ENCODE data around the gene CDKN2B-AS1. TPM values are rescaled to one million over a fixed set of nuclear protein-coding genes. Genes with fewer than 3 reads are reported as not detected.

The CDKN2B-AS1 gene
- total and polyA plus RNA-seq, 12 donors = 0.13 to 2.5 (median 0.74) TPM; not detected in 1

- H3K36me3 ChIP-seq (replicated peaks in 1 of 2) = no peaks in the 10 kb centered on the region
- peaks cover 0 to 13% of the 10 kb centered on the region in 2 donors for H3K4me1 ChIP-seq (replicated peaks in 1 of 2)
- intact Hi-C loops (cut with DNase I) = no loop called here
- peaks cover 19% of the 10 kb centered on the region for H3K27me3 ChIP-seq
- H3K27ac ChIP-seq = no peak overlapping the region
- H3K9me3 ChIP-seq (replicated peaks in 1 of 3) = no peaks in the 10 kb centered on the region
- TF ChIP-seq POLR2A (IDR thresholded peaks at IDR 0.05) (no peak), CTCF (IDR thresholded peaks at IDR 0.05) (no peak)
- H3K4me3 ChIP-seq = no peak overlapping the region
- DNase-seq = no peak
- WGBS, 4 donors = 86 to 93% (median 92%) methylated on average over 2 of the region's 2 CpGs
Observed at GRCh38 chr9:21961569-21961968, 33.0 kb upstream of the CDKN2B-AS1 start.

GRCh38 chr9:21964925-21965385 is 29.6 kb upstream of the CDKN2B-AS1 start:
- Histone ChIP-seq H3K36me3 (replicated peaks in 1 of 2) (no peaks in the 10 kb centered on the region), H3K4me1 (replicated peaks in 1 of 2) (peaks cover 0 to 13% of the 10 kb centered on the region in 2 donors), H3K27ac (peak overlapping the region in 1 of 5 donors; percentile 1), H3K27me3 (peaks cover 52% of the 10 kb centered on the region), H3K9me3 (replicated peaks in 1 of 3) (no peaks in the 10 kb centered on the region), H3K4me3 (peak overlapping the region in 1 of 4 donors; percentile 44)
- intact Hi-C loops (cut with DNase I) = no loop called here
- TF ChIP-seq CTCF (IDR thresholded peaks at IDR 0.05) (no peak), POLR2A (IDR thresholded peaks at IDR 0.05) (no peak)
- WGBS, 4 donors = 0 to 3% (median 2%) methylated on average over 12 to 29 of the region's 29 CpGs
- peak; percentile 39 to 72 (median 60) for DNase-seq

- peak overlapping the region in 1 of 5 donors; percentile 1 for H3K27ac ChIP-seq
- no peak for TF ChIP-seq POLR2A (IDR thresholded peaks at IDR 0.05)
- peak in 5 of 6 experiments; percentile 12 to 46 (median 36) for TF ChIP-seq CTCF (IDR thresholded peaks at IDR 0.05)
Observed at GRCh38 chr9:21965401-21965951, 29.1 kb upstream of the CDKN2B-AS1 start.

GRCh38 chr9:21966140-21966851 is 28.3 kb upstream of the CDKN2B-AS1 start:
- H3K9me3 ChIP-seq (replicated peaks in 1 of 3) = no peaks in the 10 kb centered on the region
- no peak overlapping the region for H3K27ac ChIP-seq
- H3K36me3 ChIP-seq (replicated peaks in 1 of 2) = no peaks in the 10 kb centered on the region
- TF ChIP-seq POLR2A (IDR thresholded peaks at IDR 0.05) (no peak), CTCF (IDR thresholded peaks at IDR 0.05) (no peak)
- intact Hi-C loops (cut with DNase I) = no loop called here
- peaks cover 66% of the 10 kb centered on the region for H3K27me3 ChIP-seq
- DNase-seq = no peak
- 20 to 22% (median 21%) methylated on average over 15 of the region's 15 CpGs for WGBS, 4 donors
- peaks cover 0 to 13% of the 10 kb centered on the region in 2 donors for H3K4me1 ChIP-seq (replicated peaks in 1 of 2)
- H3K4me3 ChIP-seq = no peak overlapping the region

More at GRCh38 chr9:21965401-21965951, 29.1 kb upstream of the CDKN2B-AS1 start:
- H3K27me3 ChIP-seq = peaks cover 58% of the 10 kb centered on the region
- intact Hi-C loops (cut with DNase I) = no loop called here
- peak overlapping the region in 1 of 4 donors; percentile 44 for H3K4me3 ChIP-seq
- no peaks in the 10 kb centered on the region for H3K9me3 ChIP-seq (replicated peaks in 1 of 3)
- no peaks in the 10 kb centered on the region for H3K36me3 ChIP-seq (replicated peaks in 1 of 2)
- 3 to 6% (median 3%) methylated on average over 20 to 30 of the region's 30 CpGs for WGBS, 4 donors
- peaks cover 0 to 13% of the 10 kb centered on the region in 2 donors for H3K4me1 ChIP-seq (replicated peaks in 1 of 2)
- DNase-seq = peak; percentile 36 to 72 (median 68)
